Esophagus muscularis mucosa (tissue), 4 donors: ENCODE data around the gene CCDC66.

Source experiments
- CTCF ChIP-seq, 3 experiments: fragments of 200-600 bp in 2 of 3; fragments of 450-650 bp in 1 of 3; sonication (generic) in 2 of 3; IDR thresholded peaks; one replicate each; pipeline ENCODE4 v1.5.1; 2017 to 2019; ENCODE audit warnings: antibody characterized with exemption in 3 of 3, mild to moderate bottlenecking in 2 of 3, moderate library complexity in 1 of 3
- EP300 ChIP-seq: sonication (generic); formaldehyde crosslinking; IDR thresholded peaks from one replicate; pipeline ENCODE4 v1.6.1; 2017; ENCODE audit warnings: antibody characterized with exemption
- POLR2A ChIP-seq: fragments of 450-650 bp; IDR thresholded peaks from one replicate; pipeline ENCODE4 v1.6.1; 2017; ENCODE audit warnings: antibody characterized with exemption, moderate library complexity, mild to moderate bottlenecking, low read depth
- POLR2AphosphoS5 ChIP-seq, 2 donors: sonication (generic); formaldehyde crosslinking; IDR thresholded peaks; one replicate each; pipeline ENCODE4 v1.6.1; 2017; ENCODE audit warnings: antibody characterized with exemption in 2 of 2

- peak; percentile 75 for TF ChIP-seq POLR2A
- TF ChIP-seq EP300: no peak
- peak; percentile 56 to 74 (median 61) for TF ChIP-seq CTCF (IDR thresholded peaks at IDR 0.05)
- peak; percentile 91 to 98 for TF ChIP-seq POLR2AphosphoS5 (IDR thresholded peaks at IDR 0.05)
Measured at GRCh38 chr3:56556908-56557830, at the start of gene CCDC66.
